Measurements from ENCODE around the gene PGAM1.
"Not testable (repeated sequence)": the region's sequence is repeated elsewhere in the genome, so short reads cannot be mapped to it uniquely, and the experiment has no call there.

Gene PGAM1

GRCh38 chr10:97408496-97408992, 17.4 kb upstream of the PGAM1 start:
- DNase-seq: no peak

- DNase-seq: no peak
Observed at GRCh38 chr10:97411406-97411805, 14.6 kb upstream of the PGAM1 start.

- DNase-seq: peak; percentile 69 to 76
Observed at GRCh38 chr10:97412891-97413304, 13.1 kb upstream of the PGAM1 start.

GRCh38 chr10:97416565-97416964, 9.4 kb upstream of the PGAM1 start:
- DNase-seq: no peak

GRCh38 chr10:97423757-97424098, 2.3 kb upstream of the PGAM1 start:
- DNase-seq: not testable (repeated sequence)

DNA sequence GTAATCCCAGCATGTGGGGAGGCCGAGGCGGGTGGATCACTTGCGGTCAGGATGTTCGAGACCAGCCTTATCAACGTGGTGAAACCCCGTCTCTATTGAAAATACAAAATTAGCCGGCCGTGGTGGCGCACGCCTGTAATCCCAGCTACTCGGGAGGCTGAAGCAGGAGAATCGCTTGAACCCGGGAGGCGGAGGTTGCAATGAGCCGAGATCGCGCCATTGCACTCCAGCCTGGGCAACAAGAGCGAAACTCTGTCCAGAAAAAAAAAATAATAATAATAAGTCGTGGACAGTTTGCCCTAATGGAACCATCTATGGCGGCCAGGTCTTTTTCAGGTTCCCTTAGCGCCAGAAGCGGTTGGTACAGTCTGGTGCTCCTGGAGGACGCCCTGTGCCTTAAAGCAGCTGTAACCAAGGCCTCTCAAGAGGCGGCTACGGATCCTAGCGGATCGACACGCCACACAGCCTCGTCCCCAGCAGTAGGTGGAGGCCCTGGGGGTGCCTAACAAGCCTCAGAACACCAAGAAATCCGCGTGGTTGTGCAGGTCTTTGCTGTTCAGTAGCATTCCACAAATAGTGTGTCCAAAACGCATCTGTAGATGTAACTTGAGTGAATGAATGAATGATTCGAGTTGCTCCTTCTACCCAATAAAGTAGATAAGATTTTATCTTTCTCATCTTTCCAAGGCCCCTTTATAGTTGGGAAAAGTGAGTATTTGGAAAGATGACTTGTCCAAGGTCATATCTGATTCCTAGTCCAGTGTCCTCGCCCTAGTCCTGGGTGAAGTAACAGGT, 982 bp downstream of the PGAM1 start:
- DNase-seq: no peak

- peak in 1 of 2 donors; percentile 49 for DNase-seq
Observed at GRCh38 chr10:97427571-97428179, 1.7 kb downstream of the PGAM1 start.

DNA sequence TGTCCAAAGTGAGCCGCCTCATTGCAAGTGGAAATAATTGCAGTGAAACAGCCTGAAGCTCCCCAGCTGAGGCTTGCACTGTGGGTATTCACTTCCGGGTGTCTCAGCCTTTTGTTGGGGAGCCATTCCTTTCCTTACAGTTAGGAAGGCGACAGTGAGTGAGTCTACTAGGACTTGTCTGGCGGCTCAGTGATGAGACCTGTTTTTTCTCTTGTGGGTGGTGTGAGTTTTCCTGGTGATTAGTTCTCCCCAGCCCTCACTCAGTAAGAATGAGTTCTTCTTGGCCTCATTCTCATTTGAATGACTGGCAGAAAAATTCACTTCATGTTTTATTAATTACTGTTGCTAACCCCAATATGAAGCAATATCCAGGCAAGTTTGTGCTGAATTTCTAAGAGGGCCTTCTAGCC, 2.6 kb downstream of the PGAM1 start:
- peak in 1 of 2 donors; percentile 46 for DNase-seq

DNA sequence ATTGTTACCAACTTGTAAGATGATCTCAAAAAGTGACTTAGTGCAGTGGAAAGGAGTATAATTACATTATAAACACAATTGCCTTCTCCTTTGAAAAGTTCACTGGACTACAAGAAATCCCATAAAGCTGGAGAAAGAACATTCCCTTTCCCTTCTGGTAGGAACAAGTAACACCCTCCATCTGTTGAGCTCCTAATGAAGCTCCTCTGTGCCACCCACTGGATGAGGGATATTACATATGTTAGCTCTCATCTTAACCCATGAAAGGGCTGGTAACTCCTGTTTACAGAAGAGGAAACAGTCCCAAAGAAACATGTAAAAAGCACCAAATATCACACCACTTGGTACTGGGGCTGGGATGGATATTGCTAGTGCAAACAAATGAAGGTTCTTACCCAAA, 8.1 kb downstream of the PGAM1 start:
- DNase-seq: no peak

DNA sequence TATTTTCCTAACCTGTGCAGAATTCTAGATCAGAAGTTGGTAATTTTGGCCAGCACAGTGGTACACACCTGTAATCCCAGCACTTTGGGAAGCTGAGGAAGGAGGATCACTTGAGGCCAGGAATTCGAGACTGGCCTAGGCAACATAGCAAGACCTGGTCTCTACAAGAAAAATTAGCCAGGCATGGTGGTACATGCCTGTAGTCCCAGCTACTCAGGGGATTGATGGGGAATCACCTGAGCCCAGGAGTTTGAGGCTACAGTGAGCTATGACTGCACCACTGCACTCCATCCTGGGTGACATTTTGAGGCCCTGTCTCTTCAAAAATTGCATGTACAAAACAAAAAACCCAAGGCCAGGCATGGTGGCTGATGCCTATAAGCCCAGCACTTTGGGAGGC, 8.6 kb downstream of the PGAM1 start:
- no peak for DNase-seq

GRCh38 chr10:97435211-97435610, 9.2 kb downstream of the PGAM1 start:
- DNase-seq: no peak

- no peak for DNase-seq
Observed at GRCh38 chr10:97442277-97442676, 16.3 kb downstream of the PGAM1 start.

DNA sequence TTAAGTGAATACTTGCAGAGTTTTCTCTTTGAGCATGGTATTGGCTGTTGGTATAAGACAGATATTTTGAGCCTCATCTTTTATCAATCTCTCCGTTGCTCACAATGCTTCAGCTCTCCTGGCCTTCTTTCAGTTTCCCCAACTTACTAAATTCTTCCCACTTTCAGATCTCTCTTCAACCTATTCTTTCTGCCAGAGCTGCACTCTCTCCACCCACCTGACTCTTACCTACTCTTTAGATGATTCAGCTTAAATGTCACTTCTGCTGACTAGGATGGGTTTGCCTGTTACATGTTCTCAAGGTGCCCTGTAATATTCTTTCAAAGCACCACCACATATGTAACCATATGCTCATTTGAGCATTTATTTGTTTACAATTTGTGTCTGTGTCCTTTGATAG, 18.2 kb downstream of the PGAM1 start:
- no peak for DNase-seq

GRCh38 chr10:97445357-97445721, 19.3 kb downstream of the PGAM1 start:
- DNase-seq: no peak

GRCh38 chr10:97445722-97446639, 20.0 kb downstream of the PGAM1 start, which contains the start of the genes EXOSC1 and ZDHHC16:
TSS of gene EXOSC1 (minus strand) at chr10:97446006. CDS start at chr10:97445985, 21 bp downstream.
TSS of gene ZDHHC16 (plus strand) at chr10:97446175. CDS start at chr10:97451676, 5,501 bp downstream.
- DNase-seq: peak; percentile 93

GRCh38 chr10:97450828-97451227, 24.8 kb downstream of the PGAM1 start:
- DNase-seq: no peak

DNA sequence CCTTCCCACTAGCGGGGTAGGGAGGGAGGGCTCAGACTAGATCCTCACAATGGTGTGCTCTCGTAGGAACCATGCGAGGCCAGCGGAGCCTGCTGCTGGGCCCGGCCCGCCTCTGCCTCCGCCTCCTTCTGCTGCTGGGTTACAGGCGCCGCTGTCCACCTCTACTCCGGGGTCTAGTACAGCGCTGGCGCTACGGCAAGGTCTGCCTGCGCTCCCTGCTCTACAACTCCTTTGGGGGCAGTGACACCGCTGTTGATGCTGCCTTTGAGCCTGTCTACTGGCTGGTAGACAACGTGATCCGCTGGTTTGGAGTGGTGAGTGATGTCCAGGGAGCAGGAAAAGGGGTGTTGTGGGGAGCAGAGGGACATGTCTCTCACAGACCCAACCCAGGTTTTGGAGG, 25.6 kb downstream of the PGAM1 start:
- no peak for DNase-seq

DNA sequence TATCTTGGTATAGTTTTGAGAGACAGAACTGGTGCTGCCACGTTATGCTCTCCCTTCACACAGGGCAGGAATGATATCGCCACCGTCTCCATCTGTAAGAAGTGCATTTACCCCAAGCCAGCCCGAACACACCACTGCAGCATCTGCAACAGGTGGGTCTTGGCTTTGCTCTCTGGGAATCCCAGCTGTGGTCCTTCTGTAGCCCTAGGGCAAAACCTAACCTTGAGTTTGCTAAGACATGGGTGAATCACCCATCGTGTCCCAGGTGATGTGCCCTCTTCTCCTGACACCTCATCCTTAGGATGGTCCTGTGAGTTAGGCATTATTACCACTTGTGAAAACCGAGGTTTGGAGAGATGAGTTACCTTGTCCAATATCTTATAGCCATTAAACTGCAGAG, 26.4 kb downstream of the PGAM1 start:
- DNase-seq: no peak

GRCh38 chr10:97454330-97455036, 28.5 kb downstream of the PGAM1 start:
- DNase-seq: peak in 1 of 2 donors; percentile 40

GRCh38 chr10:97456034-97456685, 30.2 kb downstream of the PGAM1 start:
- no peak for DNase-seq

GRCh38 chr10:97456686-97457065, 30.7 kb downstream of the PGAM1 start:
- no peak for DNase-seq

- no peak for DNase-seq
Observed at GRCh38 chr10:97459111-97459510, 33.1 kb downstream of the PGAM1 start.

All from stimulated activated CD4-positive, alpha-beta T cell treated with anti-CD3 and anti-CD28 coated beads, Interleukin-2, amount 100 ng/mL, for 24 hours (primary cell).